Activated CD4-positive, alpha-beta memory T cell treated with anti-CD3 and anti-CD28 coated beads for 36 hours (primary cell): ENCODE measurements around the gene DYNC1I1. TPM values are rescaled to one million over a fixed set of nuclear protein-coding genes. Genes with fewer than 3 reads are reported as not detected.

Experiments used
- CTCF ChIA-PET: fragments of 350-600 bp; sonication (Branson Sonifier 250); formaldehyde crosslinking; loops from one replicate; lab custom pipeline; 2021; ENCODE audit warnings: antibody characterized with exemption, inconsistent platforms; lab: Charles Lee
- POLR2A ChIA-PET: fragments of 350-600 bp; sonication (Branson Sonifier 250); formaldehyde crosslinking; loops from one replicate; lab custom pipeline; 2021; ENCODE audit warnings: antibody characterized with exemption; lab: Charles Lee
- DNase-seq: peaks from one replicate; pipeline ENCODE4 v3.0.0-alpha.2; 2020
- H3K27ac Mint-ChIP-seq: one replicate; pipeline ENCODE4 v1.8.0; 2021; ENCODE audit warnings: mixed read lengths
- H3K27me3 Mint-ChIP-seq: one replicate; pipeline ENCODE4 v1.8.0; 2021; ENCODE audit warnings: mixed read lengths
- H3K36me3 Mint-ChIP-seq: one replicate; pipeline ENCODE4 v1.8.0; 2021; ENCODE audit warnings: mixed read lengths
- H3K4me1 Mint-ChIP-seq: one replicate; pipeline ENCODE4 v1.8.0; 2021; ENCODE audit warnings: low read depth, mixed read lengths
- H3K4me3 Mint-ChIP-seq: one replicate; pipeline ENCODE4 v1.8.0; 2021; ENCODE audit warnings: mild to moderate bottlenecking, mixed read lengths
- H3K9me3 Mint-ChIP-seq: one replicate; pipeline ENCODE4 v1.8.0; 2021; ENCODE audit warnings: mixed read lengths
- intact Hi-C: fragments of 100-400 bp; cut with micrococcal nuclease; formaldehyde crosslinking; loops from one replicate; pipeline ENCODE4 v1.15.1; 2023
- total RNA-seq, 2 experiments: library from RNA; stranded (reverse); gene quantifications; one replicate each; pipeline ENCODE4 v1.2.3, GENCODE V29; 2021

DYNC1I1 gene
- not detected for total RNA-seq

DNA sequence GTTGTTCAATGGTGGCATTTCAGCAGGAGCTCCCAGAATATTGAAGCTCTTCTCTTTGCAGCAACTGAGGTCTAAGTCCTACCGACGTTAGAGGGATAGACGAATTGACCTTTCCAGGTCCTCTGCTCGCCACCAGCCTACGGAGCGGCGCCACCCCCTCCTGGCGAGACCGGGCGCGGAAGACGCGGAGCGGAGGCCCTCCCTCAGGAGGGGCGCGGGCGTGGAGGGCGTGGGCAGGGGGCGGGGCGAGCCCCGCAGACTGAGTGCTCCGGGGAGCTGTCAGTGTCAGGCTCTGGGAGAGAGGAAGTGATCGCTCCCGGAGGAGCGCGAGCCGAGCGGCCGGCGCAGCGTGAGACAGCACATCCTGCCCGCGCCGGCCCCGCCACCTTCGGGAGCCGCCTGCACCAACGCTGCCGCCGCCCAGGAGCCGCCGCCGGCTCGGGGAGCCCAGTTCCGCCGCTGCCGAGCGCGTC lies at the start of gene DYNC1I1:
Gene DYNC1I1, plus strand, starts transcription at position 257 of the 473 bp plus-strand sequence. CDS start 32,176 bp downstream, outside the sequence.
- H3K4me3 Mint-ChIP-seq, result peak within 1 kb of the TSS; percentile 55
- ChIA-PET POLR2A (no interaction called here), CTCF (no interaction called here)
- no peaks in the 10 kb centered on the region for H3K36me3 Mint-ChIP-seq
- H3K27ac Mint-ChIP-seq, result no peak within 1 kb of the TSS
- no peaks in the 10 kb centered on the region for H3K9me3 Mint-ChIP-seq
- peaks cover 38% of the 10 kb centered on the region for H3K27me3 Mint-ChIP-seq
- peak; percentile 32 for DNase-seq
- intact Hi-C loops, result no loop called here
- H3K4me1 Mint-ChIP-seq, result peaks cover 2% of the 10 kb centered on the region

GRCh38 chr7:95723583-95724180 lies 48.7 kb upstream of the DYNC1I1 start:
- POLR2A ChIA-PET, result no interaction called here
- peak; percentile 13 for DNase-seq
- H3K27ac Mint-ChIP-seq, result no peak overlapping the region
- no peaks in the 10 kb centered on the region for H3K27me3 Mint-ChIP-seq
- no peak overlapping the region for H3K4me3 Mint-ChIP-seq
- H3K36me3 Mint-ChIP-seq, result no peaks in the 10 kb centered on the region
- H3K9me3 Mint-ChIP-seq, result no peaks in the 10 kb centered on the region
- intact Hi-C loops, result loop anchor here (5.0 kb wide), 1 partner anchor 149 kb away; no protein-coding TSS in a partner anchor
- CTCF ChIA-PET, result interaction anchor here (1.4 kb wide), 1 partner anchor 16 kb away, joined by 3 read pairs; no protein-coding TSS in a partner anchor
- no peaks in the 10 kb centered on the region for H3K4me1 Mint-ChIP-seq

GRCh38 chr7:95725205-95725604 lies 47.1 kb upstream of the DYNC1I1 start:
- Mint-ChIP-seq H3K36me3 (no peaks in the 10 kb centered on the region), H3K9me3 (no peaks in the 10 kb centered on the region), H3K27me3 (no peaks in the 10 kb centered on the region), H3K27ac (no peak overlapping the region), H3K4me3 (no peak overlapping the region), H3K4me1 (no peaks in the 10 kb centered on the region)
- DNase-seq, result no peak
- POLR2A ChIA-PET, result no interaction called here
- CTCF ChIA-PET, result no interaction called here
- intact Hi-C loops, result no loop called here

DNA sequence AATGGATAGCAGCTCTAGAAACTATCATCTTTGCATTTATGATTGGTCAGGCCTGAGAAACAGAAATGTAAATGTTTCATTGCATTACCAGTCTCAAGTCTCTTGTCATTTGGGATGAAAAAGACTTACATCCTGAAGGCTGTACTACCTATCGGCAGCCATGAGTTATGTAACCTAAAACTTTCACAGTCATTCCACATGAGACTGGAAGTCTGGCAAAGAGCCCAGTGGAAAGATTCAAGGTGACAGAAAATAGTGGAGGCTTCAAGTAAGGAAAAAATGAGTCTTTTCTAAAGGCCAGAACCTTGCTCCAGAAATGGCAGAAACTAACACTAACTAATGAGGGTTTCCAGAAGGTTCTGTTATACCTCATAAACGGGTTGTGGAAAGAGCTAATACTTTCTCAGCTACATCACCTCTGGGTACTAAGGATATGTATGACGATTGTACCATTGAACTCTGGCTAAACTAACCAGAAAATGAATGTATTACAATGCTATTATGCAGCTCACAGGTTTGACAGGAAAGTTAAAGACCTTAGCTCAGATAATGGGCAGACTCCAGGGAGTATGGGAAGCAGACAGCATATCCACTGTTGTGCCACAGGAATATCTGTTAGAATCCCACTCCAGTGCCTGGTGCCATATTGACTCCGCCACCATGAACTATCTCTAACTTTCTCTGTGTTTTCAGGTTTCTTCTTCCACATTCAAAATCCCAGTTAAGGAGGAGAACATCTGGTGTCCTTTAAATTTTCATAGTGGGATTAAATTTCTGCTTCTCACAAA lies 41.7 kb upstream of the DYNC1I1 start:
- CTCF ChIA-PET, result no interaction called here

GRCh38 chr7:95736635-95737034 lies 35.7 kb upstream of the DYNC1I1 start:
- ChIA-PET POLR2A (no interaction called here), CTCF (no interaction called here)
- intact Hi-C loops, result no loop called here
- no peak for DNase-seq
- no peak overlapping the region for H3K27ac Mint-ChIP-seq
- H3K4me1 Mint-ChIP-seq, result no peaks in the 10 kb centered on the region
- no peaks in the 10 kb centered on the region for H3K36me3 Mint-ChIP-seq
- no peaks in the 10 kb centered on the region for H3K27me3 Mint-ChIP-seq
- no peaks in the 10 kb centered on the region for H3K9me3 Mint-ChIP-seq
- no peak overlapping the region for H3K4me3 Mint-ChIP-seq

More for the DNA sequence above, 41.7 kb upstream of the DYNC1I1 start:
- Mint-ChIP-seq H3K36me3 (no peaks in the 10 kb centered on the region), H3K27me3 (no peaks in the 10 kb centered on the region), H3K9me3 (no peaks in the 10 kb centered on the region), H3K27ac (no peak overlapping the region), H3K4me1 (no peaks in the 10 kb centered on the region), H3K4me3 (no peak overlapping the region)
- no peak for DNase-seq
- intact Hi-C loops, result no loop called here
- POLR2A ChIA-PET, result no interaction called here

DNA sequence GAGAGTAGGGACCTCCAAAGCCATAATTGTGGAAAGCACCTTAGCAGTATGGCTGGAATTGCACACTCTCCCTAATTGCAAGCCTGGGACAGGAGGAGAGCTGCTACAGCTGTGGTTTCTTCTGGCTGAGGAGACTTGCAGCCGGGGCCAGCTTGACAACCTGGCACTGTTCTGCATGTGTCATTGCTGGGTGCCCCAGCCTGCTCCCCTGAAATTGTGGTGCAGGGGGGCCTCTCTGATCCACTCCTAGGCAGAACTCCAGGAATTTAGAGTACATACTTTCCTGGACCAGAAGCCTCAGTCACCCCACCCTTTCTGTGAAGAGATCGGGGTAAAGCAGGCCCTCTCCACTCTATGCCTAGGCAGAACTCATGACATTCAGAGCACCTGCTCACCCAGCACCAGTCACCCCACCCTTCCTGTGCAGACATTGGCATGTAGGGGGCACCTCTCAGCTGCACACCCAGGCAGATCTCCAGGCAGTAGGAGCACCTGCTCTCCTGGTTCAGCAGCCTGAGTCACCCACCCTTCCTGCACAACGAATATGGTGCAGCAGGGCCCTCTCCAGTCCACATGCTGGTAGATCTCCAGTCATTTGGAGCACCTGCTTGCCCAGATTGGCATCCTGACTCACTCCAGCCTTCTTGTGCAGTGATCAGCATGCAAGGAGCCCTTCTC lies 34.4 kb upstream of the DYNC1I1 start:
- ChIA-PET POLR2A (no interaction called here), CTCF (no interaction called here)
- DNase-seq, result no peak
- H3K4me1 Mint-ChIP-seq, result no peaks in the 10 kb centered on the region
- intact Hi-C loops, result no loop called here
- no peaks in the 10 kb centered on the region for H3K9me3 Mint-ChIP-seq
- no peak overlapping the region for H3K27ac Mint-ChIP-seq
- H3K27me3 Mint-ChIP-seq, result no peaks in the 10 kb centered on the region
- no peaks in the 10 kb centered on the region for H3K36me3 Mint-ChIP-seq
- H3K4me3 Mint-ChIP-seq, result no peak overlapping the region

- ChIA-PET CTCF (no interaction called here), POLR2A (no interaction called here)
- Mint-ChIP-seq H3K4me3 (no peak overlapping the region), H3K27me3 (no peaks in the 10 kb centered on the region), H3K36me3 (no peaks in the 10 kb centered on the region), H3K4me1 (no peaks in the 10 kb centered on the region), H3K9me3 (no peaks in the 10 kb centered on the region), H3K27ac (no peak overlapping the region)
- intact Hi-C loops, result no loop called here
- no peak for DNase-seq
Observed at GRCh38 chr7:95749044-95749443, 23.3 kb upstream of the DYNC1I1 start.

GRCh38 chr7:95749515-95749914 lies 22.8 kb upstream of the DYNC1I1 start:
- POLR2A ChIA-PET, result no interaction called here
- Mint-ChIP-seq H3K27me3 (no peaks in the 10 kb centered on the region), H3K4me1 (no peaks in the 10 kb centered on the region), H3K27ac (no peak overlapping the region), H3K4me3 (no peak overlapping the region), H3K9me3 (no peaks in the 10 kb centered on the region), H3K36me3 (no peaks in the 10 kb centered on the region)
- no peak for DNase-seq
- intact Hi-C loops, result no loop called here
- CTCF ChIA-PET, result no interaction called here

GRCh38 chr7:95753440-95753839 lies 18.9 kb upstream of the DYNC1I1 start:
- Mint-ChIP-seq H3K36me3 (no peaks in the 10 kb centered on the region), H3K27me3 (peaks cover 4% of the 10 kb centered on the region), H3K4me1 (no peaks in the 10 kb centered on the region), H3K4me3 (no peak overlapping the region), H3K9me3 (no peaks in the 10 kb centered on the region), H3K27ac (no peak overlapping the region)
- CTCF ChIA-PET, result no interaction called here
- intact Hi-C loops, result no loop called here
- no peak for DNase-seq
- POLR2A ChIA-PET, result no interaction called here

- H3K4me1 Mint-ChIP-seq, result no peaks in the 10 kb centered on the region
- no peak for DNase-seq
- intact Hi-C loops, result no loop called here
Observed at GRCh38 chr7:95755277-95755934, 16.9 kb upstream of the DYNC1I1 start.

GRCh38 chr7:95758187-95758586 lies 14.2 kb upstream of the DYNC1I1 start:
- no peak overlapping the region for H3K27ac Mint-ChIP-seq
- intact Hi-C loops, result no loop called here
- no peak overlapping the region for H3K4me3 Mint-ChIP-seq
- CTCF ChIA-PET, result no interaction called here
- peaks cover 7% of the 10 kb centered on the region for H3K27me3 Mint-ChIP-seq
- H3K36me3 Mint-ChIP-seq, result no peaks in the 10 kb centered on the region
- no peaks in the 10 kb centered on the region for H3K4me1 Mint-ChIP-seq
- DNase-seq, result no peak
- POLR2A ChIA-PET, result no interaction called here
- H3K9me3 Mint-ChIP-seq, result no peaks in the 10 kb centered on the region

More at GRCh38 chr7:95755277-95755934, 16.9 kb upstream of the DYNC1I1 start:
- Mint-ChIP-seq H3K27ac (no peak overlapping the region), H3K9me3 (no peaks in the 10 kb centered on the region), H3K27me3 (peaks cover 7% of the 10 kb centered on the region), H3K4me3 (no peak overlapping the region), H3K36me3 (no peaks in the 10 kb centered on the region)
- CTCF ChIA-PET, result no interaction called here
- POLR2A ChIA-PET, result no interaction called here

- POLR2A ChIA-PET, result no interaction called here
- Mint-ChIP-seq H3K27me3 (peaks cover 5% of the 10 kb centered on the region), H3K27ac (no peak overlapping the region), H3K4me1 (no peaks in the 10 kb centered on the region), H3K36me3 (no peaks in the 10 kb centered on the region), H3K9me3 (no peaks in the 10 kb centered on the region), H3K4me3 (no peak overlapping the region)
- CTCF ChIA-PET, result no interaction called here
- DNase-seq, result no peak
- intact Hi-C loops, result no loop called here
Observed at GRCh38 chr7:95766086-95766485, 6.3 kb upstream of the DYNC1I1 start.
